G401 (cell line): ENCODE data around the gene PBRM1. TPM values are rescaled to one million over a fixed set of nuclear protein-coding genes. Genes with fewer than 3 reads are reported as not detected.

Experiments
- DNase-seq: peaks from one replicate; pipeline ENCODE4 v3.0.0-alpha.2; 2015; ENCODE audit warnings: low spot score
- in situ Hi-C: cut with HindIII; loops from 2 replicates; pipeline ENCODE4 v1.10.0; 2016; ENCODE audit warnings: low sequenced_read_pairs, mixed read lengths
- total RNA-seq: library from RNA; depleted of rRNA; stranded (reverse); fragments of >200 nt; shearing (Covaris generic); gene quantifications from 2 replicates; pipeline ENCODE4 v1.2.3, GENCODE V29; 2014

Gene PBRM1
- total RNA-seq, 1 experiment from 2014 or later = 38.4 TPM

- in situ Hi-C loops = no loop called here
- peak; percentile 89 for DNase-seq
Observed at GRCh38 chr3:52705688-52706686, 20.3 kb upstream of the PBRM1 start, which contains the start of the genes GLT8D1 and SPCS1. TSS of gene GLT8D1 (minus strand) at chr3:52705791. CDS start at chr3:52700460, 5,331 bp downstream. TSS of gene SPCS1 (plus strand) at chr3:52706106. CDS start at chr3:52706247, 141 bp downstream.

- no peak for DNase-seq
- in situ Hi-C loops = no loop called here
Observed at GRCh38 chr3:52705438-52705687, 19.6 kb upstream of the PBRM1 start.

- in situ Hi-C loops = no loop called here
- peak; percentile 29 for DNase-seq
Observed at GRCh38 chr3:52704611-52705437, 19.1 kb upstream of the PBRM1 start.

- in situ Hi-C loops = no loop called here
- no peak for DNase-seq
Observed at GRCh38 chr3:52703341-52703740, 17.6 kb upstream of the PBRM1 start.

- in situ Hi-C loops = no loop called here
- no peak for DNase-seq
Observed at GRCh38 chr3:52697632-52697965, 11.9 kb upstream of the PBRM1 start.

- in situ Hi-C loops = no loop called here
- DNase-seq = no peak
Observed at GRCh38 chr3:52696830-52697631, 11.3 kb upstream of the PBRM1 start.

- in situ Hi-C loops = no loop called here
- no peak for DNase-seq
Observed at GRCh38 chr3:52695798-52696671, 10.3 kb upstream of the PBRM1 start.

- in situ Hi-C loops = no loop called here
- DNase-seq = no peak
Observed at GRCh38 chr3:52694528-52695189, 8.9 kb upstream of the PBRM1 start.

- in situ Hi-C loops = no loop called here
- DNase-seq = no peak
Observed at GRCh38 chr3:52693071-52693470, 7.4 kb upstream of the PBRM1 start.

- in situ Hi-C loops = no loop called here
- no peak for DNase-seq
Observed at GRCh38 chr3:52690560-52690959, 4.8 kb upstream of the PBRM1 start.

GRCh38 chr3:52689151-52689550 lies 3.4 kb upstream of the PBRM1 start:
- in situ Hi-C loops = no loop called here

GRCh38 chr3:52688266-52688665 lies 2.6 kb upstream of the PBRM1 start:
- DNase-seq = no peak
- in situ Hi-C loops = no loop called here

More at GRCh38 chr3:52689151-52689550, 3.4 kb upstream of the PBRM1 start:
- no peak for DNase-seq

- in situ Hi-C loops = no loop called here
- peak; percentile 77 for DNase-seq
Observed at GRCh38 chr3:52685285-52685708, 416 bp downstream of the PBRM1 start.

GRCh38 chr3:52684184-52684583 lies 1.5 kb downstream of the PBRM1 start:
- in situ Hi-C loops = no loop called here
- no peak for DNase-seq

- no peak for DNase-seq
- in situ Hi-C loops = no loop called here
Observed at GRCh38 chr3:52683611-52684010, 2.1 kb downstream of the PBRM1 start.

- in situ Hi-C loops = no loop called here
- peak; percentile 29 for DNase-seq
Observed at GRCh38 chr3:52682016-52682415, 3.7 kb downstream of the PBRM1 start.

- in situ Hi-C loops = no loop called here
- DNase-seq = no peak
Observed at GRCh38 chr3:52681596-52681995, 4.1 kb downstream of the PBRM1 start.

- in situ Hi-C loops = no loop called here
- no peak for DNase-seq
Observed at GRCh38 chr3:52679811-52680210, 5.9 kb downstream of the PBRM1 start.
